IPS DF 19.7 (cell line): ENCODE measurements around the gene SPATA6.
"Not testable (repeated sequence)": the region's sequence is repeated elsewhere in the genome, so short reads cannot be mapped to it uniquely, and the experiment has no call there.

Source experiments
- DNase-seq: peaks from one replicate; pipeline ENCODE4 v3.0.0-alpha.2; 2013; ENCODE audit warnings: low read depth, low spot score

SPATA6 gene

DNA sequence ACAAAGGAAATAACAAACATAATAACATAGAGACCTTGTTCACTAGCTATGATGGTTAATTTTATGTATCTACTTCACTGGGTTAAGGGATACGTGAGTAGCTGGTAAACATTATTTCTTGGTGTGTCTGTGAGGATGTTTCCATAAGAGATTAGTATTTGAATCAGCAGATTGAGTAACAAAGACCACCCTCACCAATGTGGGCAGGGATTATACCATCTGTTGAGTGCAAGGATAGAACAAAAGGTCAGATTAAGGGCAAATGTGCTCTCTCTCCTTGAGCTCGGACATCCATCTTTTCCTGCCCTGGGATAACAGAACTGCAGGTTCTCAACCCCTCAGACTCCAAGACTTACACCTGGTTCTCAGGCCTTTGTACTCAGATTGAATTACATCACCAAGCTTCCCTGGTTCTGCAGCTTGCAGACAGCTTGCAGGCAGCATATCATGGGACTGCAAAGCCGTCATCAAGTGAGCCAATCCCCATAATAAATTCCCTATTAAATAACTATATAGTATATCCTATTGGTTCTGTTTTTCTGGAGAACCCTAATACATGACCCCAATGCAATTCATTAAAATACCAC is 9.2 kb downstream of the SPATA6 start:
- no peak for DNase-seq

DNA sequence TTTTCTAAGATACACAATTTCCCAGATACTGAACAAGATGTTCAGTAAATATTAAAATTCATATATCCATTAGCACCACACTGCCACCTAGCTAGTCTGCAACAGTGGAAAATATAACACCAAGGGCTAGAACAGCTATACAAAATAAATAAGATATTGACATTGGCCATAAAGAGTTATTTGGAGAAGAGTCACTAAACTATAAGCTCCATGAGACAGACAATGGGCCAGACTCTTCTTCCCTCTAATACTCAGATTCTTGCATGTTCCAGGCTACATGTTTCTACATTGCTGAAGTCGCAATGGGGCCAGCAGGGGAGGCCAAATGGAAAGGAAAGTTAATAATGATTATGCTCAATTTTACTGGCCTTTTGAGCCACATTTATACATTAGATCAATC is 21.5 kb downstream of the SPATA6 start:
- DNase-seq = no peak

DNA sequence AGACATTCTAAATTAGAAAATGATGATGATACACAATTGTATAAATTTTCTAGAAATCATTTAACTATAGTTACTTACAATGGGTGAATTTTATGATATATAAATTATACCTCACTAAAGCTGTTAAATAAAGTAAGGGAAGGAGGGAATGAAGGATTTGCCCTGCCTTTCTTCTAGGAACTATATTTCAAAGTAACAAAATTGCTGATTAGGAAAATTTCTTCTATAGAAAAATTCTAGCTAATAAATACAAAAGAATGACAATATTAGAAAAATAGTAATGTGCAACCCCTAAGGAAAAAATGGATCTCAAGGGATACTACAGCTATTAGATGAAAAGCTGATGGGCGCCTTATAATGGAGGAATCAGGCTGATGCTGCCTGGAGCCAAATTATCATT is 23.1 kb downstream of the SPATA6 start:
- no peak for DNase-seq

GRCh38 chr1:48444186-48444585 is 27.8 kb downstream of the SPATA6 start:
- not testable (repeated sequence) for DNase-seq

DNA sequence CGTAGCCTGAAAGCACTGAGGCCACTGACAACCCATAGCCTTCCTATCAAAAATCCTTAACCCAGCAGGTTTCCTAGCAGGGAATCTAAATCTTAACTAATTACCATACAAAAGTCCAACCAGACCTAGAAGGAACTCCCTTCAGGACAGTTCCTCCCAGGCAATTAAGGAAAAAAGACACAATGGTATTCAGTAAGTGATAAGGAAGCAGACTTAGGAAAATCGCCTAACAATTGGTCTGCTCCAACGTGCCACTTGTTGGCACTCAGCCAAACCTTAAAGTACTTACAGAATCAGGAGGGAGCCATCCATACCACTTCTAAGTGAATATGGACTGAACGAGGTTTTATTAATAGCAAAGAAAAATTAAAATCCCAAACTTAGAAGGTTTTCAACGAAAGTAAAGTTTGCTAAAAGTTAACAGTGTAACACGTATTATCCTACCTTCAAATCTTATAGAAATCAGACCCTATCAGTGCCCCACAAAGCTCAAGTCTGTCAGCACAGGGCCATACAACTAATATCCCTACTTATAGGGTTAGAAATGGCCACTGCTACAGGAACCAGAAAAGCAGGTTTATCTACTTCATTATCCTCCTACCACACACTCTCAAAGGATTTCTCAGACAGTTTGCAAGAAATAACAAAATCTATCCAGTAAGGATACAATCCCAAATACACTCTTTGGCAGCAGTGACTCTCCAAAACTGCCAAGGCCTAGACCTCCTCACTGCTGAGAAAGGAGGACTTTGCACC is 29.0 kb downstream of the SPATA6 start:
- DNase-seq = no peak

DNA sequence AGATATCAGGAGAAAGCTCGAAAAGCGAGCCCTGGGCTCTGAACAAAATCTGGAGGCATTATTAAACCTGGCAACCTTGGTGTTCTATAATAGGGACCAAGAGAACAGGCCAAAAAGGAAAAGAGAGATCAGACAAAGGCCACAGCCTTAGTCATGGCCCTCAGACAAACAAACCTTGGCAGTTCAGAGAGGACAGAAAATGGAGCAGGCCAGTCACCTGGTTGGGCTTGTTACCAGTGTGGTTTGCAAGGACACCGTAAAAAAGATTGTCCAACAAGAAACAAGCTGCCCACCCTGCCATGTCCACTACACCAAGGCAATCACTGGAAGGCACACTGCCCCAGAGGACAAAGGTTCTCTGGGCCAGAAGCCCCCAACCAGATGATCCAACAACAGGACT is 31.2 kb downstream of the SPATA6 start:
- DNase-seq = not testable (repeated sequence)

- no peak for DNase-seq
Measured at GRCh38 chr1:48439380-48439779, 32.6 kb downstream of the SPATA6 start.

DNA sequence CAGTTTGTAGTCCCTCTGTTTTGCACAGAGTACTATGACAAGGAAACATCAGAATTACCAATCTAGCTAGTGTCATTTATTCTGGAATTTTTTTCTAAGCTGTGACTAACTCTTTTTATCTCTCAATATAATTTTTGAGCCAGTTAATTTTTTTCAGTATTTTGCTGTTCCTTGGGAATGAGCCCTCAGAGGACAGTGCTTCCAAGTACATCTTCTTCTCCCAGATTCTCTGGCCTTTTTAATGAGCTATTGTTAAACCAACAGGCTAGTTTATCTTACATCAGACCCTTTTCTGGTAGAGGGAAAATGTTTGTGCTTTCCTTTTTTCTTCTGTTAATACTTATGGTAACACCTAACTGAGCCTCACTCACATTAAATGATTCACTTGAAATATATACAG is 34.6 kb downstream of the SPATA6 start:
- not testable (repeated sequence) for DNase-seq

- DNase-seq = not testable (repeated sequence)
Measured at GRCh38 chr1:48435312-48436002, 36.5 kb downstream of the SPATA6 start.

DNA sequence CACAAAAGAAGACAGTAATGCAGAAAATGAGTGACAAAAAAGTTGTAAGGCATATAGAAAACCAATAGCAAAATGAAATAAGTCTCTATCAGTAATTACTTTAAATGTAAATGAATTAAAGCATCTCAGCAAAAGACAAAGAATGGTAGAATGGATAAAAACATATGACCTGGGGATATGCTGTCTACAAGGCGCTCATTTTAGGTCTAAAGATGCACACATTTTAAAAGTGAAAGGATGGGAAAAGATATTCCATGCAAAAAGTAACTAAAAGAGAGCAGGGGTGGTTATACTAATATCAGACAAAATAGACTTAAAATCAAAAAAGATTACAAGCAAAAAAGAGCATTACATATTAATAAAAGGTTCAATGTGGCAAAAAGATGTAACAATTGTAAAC is 41.2 kb downstream of the SPATA6 start:
- no peak for DNase-seq

GRCh38 chr1:48422009-48422408 is 50.0 kb downstream of the SPATA6 start:
- DNase-seq = no peak

- no peak for DNase-seq
Measured at GRCh38 chr1:48418742-48419141, 53.3 kb downstream of the SPATA6 start.

GRCh38 chr1:48415050-48415449 is 57.0 kb downstream of the SPATA6 start:
- DNase-seq = no peak

DNA sequence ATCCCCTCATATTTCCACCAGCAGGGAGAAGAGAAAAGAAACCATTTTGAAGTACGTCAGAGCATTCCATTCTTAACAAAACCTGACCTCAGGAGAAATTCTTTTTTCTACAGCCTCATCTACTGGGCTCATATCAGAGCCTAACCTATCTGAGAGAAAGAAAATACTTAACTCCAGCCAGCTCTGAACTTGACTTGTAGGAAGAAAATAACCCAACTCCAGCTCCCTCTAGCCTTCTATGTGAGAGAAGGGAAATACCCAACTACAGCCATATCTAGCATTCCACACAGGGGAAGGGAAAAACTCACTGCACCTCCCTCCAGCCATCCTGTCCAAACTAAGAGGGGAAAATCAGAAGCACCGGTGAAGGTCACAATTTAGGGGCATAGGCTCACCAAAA is 57.7 kb downstream of the SPATA6 start:
- no peak for DNase-seq

- no peak for DNase-seq
Measured at GRCh38 chr1:48405940-48406339, 66.1 kb downstream of the SPATA6 start.

DNA sequence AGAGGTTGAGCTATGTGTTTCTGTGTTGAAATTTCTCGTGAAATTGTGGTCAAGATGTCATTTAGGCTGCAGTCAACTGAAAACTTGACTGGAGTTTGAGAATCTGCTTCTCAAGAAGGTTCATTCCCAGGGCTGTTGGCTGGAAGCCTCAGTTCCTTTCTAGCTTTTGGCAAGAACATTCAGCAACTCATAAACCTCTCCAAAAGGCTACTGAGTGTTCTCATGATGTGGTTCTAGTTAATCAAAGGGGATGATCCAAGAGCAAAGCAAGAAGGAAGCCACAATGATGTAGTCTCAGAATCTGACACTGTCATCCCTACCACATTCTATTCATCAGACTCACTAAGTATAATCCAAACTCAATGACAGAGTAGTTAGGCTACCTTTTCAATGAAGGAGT is 66.6 kb downstream of the SPATA6 start:
- DNase-seq = no peak

DNA sequence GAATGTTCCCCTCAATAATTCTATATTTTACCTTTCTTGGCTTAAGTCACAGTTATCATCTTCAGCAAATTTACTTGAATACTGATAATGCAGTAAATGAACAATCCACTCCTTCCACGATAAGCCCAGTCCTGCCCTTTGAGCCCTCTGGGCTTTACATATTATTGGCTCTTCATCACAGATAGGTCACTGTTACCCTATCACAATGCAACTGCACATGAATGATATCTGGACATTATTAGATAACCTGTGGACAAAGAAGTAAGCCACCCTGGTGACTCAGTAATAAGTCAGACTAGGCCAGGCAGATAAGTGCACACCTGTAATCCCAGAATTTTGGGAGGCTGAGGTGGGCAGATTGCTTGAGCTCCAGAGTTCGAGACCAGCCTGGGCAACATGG is 69.4 kb downstream of the SPATA6 start:
- DNase-seq = no peak

DNA sequence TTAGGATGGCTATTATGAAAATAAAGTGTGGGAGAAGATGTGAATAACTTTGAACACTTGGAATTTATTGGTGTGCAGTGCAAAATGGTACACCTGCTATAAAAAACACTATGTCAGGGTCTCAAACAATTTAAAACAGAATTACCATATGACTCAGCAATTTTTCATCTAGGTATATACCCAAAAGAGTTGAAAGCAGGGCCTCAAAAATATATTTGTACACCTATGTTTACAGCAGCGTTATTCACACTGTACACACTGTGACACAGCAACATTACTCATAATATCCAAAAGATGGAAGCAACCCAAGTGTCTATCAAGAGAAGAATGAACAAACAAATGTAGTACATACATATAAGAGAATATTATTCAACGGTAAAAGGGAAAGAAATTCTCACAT is 75.8 kb downstream of the SPATA6 start:
- no peak for DNase-seq

- DNase-seq = no peak
Measured at GRCh38 chr1:48391926-48392325, 80.1 kb downstream of the SPATA6 start.

DNA sequence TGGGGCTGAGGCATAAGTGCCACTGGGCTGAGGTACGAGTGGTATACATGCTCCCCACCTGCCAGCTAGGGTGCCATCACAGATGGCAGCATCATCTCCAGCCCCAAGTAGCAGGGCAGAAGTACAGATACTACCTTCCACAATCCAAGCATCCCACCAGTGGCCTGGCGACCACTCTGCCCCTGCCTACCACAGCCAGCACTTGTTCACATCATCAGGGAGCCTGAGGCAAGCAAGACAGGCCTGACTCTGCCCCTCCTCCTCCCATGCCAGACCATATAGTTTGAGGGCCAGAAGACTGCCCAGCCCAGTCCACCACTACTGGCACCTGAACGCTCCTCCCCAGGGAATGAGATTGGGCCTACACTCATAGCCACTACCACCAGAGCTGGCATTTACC is 84.6 kb downstream of the SPATA6 start:
- DNase-seq = no peak

GRCh38 chr1:48374785-48375184 is 97.2 kb downstream of the SPATA6 start:
- DNase-seq = no peak

GRCh38 chr1:48371598-48371997 is 100.4 kb downstream of the SPATA6 start:
- DNase-seq = no peak

GRCh38 chr1:48362901-48363300 is 109.1 kb downstream of the SPATA6 start:
- DNase-seq = no peak
